GM10266 (cell line): Measurements from ENCODE around the gene CNTN1.

ENCODE experiments used
- DNase-seq: peaks from one replicate; pipeline ENCODE4 v3.0.0; 2012; ENCODE audit errors: extremely low spot score
- TF ChIP-seq, protein P1 (sequence below): IDR thresholded peaks from 2 replicates; pipeline ENCODE4 v1.5.1; 2012; ENCODE audit warnings: mild to moderate bottlenecking, low read depth; ENCODE audit not compliant: control insufficient read depth, insufficient read depth; ENCODE audit errors: missing control alignments

CNTN1 gene

DNA sequence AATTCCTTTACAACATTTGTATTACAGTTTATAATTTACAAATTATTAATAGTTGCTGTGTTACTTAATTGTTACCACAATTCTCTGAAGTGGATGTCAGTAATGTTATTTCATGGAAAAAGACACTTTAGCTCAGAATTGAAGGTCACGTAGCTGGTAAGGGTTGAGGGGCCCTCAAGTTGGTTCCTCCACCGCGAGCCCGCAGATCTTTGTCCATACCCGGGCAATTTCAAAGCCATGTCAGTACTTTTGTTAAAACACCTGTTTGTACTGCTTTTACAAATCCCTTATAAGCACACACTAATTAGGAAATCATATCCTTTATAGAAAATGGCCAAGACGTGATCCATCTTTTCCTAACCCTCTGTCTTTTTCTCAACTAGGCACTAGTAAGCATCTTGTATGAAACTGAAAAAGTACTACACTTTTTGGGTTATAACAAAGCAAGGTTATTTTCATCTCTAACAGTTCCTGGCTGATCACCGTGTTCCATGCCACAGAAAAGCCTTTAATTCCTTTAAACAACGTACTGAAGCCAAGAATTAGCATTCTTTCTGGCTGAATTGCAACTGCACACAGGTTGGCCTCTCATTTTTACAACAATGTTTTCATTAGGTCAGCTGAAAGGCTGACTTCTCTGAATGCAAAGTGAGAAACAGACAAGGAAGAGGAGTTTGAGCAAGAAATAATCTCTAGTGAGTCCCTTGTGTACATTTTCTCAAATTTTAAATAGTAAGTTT, 76.1 kb downstream of the CNTN1 start:
- TF ChIP-seq, protein P1, sequence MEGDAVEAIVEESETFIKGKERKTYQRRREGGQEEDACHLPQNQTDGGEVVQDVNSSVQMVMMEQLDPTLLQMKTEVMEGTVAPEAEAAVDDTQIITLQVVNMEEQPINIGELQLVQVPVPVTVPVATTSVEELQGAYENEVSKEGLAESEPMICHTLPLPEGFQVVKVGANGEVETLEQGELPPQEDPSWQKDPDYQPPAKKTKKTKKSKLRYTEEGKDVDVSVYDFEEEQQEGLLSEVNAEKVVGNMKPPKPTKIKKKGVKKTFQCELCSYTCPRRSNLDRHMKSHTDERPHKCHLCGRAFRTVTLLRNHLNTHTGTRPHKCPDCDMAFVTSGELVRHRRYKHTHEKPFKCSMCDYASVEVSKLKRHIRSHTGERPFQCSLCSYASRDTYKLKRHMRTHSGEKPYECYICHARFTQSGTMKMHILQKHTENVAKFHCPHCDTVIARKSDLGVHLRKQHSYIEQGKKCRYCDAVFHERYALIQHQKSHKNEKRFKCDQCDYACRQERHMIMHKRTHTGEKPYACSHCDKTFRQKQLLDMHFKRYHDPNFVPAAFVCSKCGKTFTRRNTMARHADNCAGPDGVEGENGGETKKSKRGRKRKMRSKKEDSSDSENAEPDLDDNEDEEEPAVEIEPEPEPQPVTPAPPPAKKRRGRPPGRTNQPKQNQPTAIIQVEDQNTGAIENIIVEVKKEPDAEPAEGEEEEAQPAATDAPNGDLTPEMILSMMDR = no peak
- no peak for DNase-seq

GRCh38 chr12:40769846-40770245, 77.6 kb downstream of the CNTN1 start:
- TF ChIP-seq, protein P1 = no peak
- no peak for DNase-seq

DNA sequence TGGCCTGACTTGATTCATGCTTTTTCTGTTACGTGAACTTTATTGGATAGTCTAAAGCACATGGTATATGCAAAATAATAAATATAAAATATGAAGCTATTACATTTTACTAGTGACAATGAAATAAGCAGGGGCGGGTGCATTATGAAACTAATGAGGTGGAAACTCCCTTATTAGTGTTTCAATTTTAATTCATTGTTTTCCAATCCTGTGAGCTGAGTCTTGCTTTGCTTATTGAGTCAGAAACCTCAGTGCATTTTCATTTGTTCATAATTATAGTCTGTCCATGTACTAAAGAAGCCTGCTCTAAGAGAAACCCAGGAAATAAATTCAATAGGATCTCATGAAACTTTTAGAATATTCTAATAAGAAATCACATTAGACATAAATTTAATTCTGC, 78.5 kb downstream of the CNTN1 start:
- TF ChIP-seq, protein P1 = no peak
- DNase-seq = no peak

DNA sequence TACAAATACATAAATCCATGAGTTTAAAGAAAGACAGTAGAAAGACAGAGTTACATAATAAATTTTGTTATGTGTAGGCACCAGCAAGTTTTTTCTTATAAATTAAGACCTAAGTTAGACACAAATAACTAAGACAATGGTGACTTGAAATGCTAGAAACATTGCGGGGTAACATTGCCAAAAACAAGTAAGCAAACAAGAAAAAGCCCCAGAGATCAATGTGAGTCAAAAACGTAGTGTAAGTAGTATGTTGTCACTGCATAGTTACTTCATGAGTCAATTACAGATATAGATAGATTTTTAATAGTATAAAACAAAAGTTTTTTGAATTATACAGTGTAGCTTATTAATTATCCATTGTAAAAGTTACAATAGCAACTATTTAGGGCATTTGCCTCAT, 83.4 kb downstream of the CNTN1 start:
- no peak for DNase-seq
- TF ChIP-seq, protein P1 = no peak

DNA sequence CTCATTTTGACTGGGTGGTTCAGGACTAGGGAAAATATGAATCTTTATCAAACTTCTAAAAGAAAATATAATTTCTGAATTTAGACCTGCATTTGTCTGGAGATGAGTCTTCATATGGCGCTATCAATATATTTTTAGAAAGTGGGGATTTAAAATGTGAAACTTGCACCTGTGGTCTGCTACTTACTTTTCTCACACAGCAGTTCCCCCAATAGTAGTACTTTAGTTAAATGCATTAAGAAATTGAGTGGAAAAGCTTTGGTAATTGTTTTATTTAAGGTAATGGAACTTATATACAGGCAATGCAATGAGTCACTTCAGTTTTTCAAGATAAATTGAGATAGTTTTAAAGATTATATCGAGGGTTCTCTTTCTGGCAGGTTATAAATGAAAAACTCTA, 91.9 kb downstream of the CNTN1 start:
- DNase-seq = no peak
- TF ChIP-seq, protein P1 = no peak

- DNase-seq = no peak
- TF ChIP-seq, protein P1 = no peak
These were observed 96.0 kb downstream of the CNTN1 start for GRCh38 chr12:40788276-40788675.

- TF ChIP-seq, protein P1 = no peak
- DNase-seq = no peak
These were observed 100.7 kb downstream of the CNTN1 start for GRCh38 chr12:40792792-40793386.
